GM19467 (cell line): Measurements from ENCODE around the gene GRID1.

ENCODE experiments used
- ATAC-seq: cut with Tn5 transposase; IDR thresholded peaks from one replicate; pipeline ENCODE4 v1.9.1; 2021; ENCODE audit warnings: mild to moderate bottlenecking, moderate library complexity; ENCODE audit not compliant: unreplicated experiment

GRID1 gene

GRCh38 chr10:86316274-86316835, 50.2 kb downstream of the GRID1 start:
- no peak for ATAC-seq

GRCh38 chr10:86315549-86315942, 51.0 kb downstream of the GRID1 start:
- ATAC-seq: no peak

GRCh38 chr10:86314616-86315548, 51.7 kb downstream of the GRID1 start:
- no peak for ATAC-seq

- no peak for ATAC-seq
Observed at GRCh38 chr10:86313621-86314041, 53.0 kb downstream of the GRID1 start.

GRCh38 chr10:86312701-86313270, 53.8 kb downstream of the GRID1 start:
- no peak for ATAC-seq

GRCh38 chr10:86311906-86312305, 54.7 kb downstream of the GRID1 start:
- no peak for ATAC-seq

- no peak for ATAC-seq
Observed at GRCh38 chr10:86311190-86311589, 55.4 kb downstream of the GRID1 start.

GRCh38 chr10:86310702-86311101, 55.9 kb downstream of the GRID1 start:
- ATAC-seq: no peak

- ATAC-seq: no peak
Observed at GRCh38 chr10:86310291-86310690, 56.3 kb downstream of the GRID1 start.

- ATAC-seq: no peak
Observed at GRCh38 chr10:86308056-86308455, 58.5 kb downstream of the GRID1 start.

- no peak for ATAC-seq
Observed at GRCh38 chr10:86306628-86307278, 59.8 kb downstream of the GRID1 start.

- no peak for ATAC-seq
Observed at GRCh38 chr10:86305521-86305920, 61.1 kb downstream of the GRID1 start.

- no peak for ATAC-seq
Observed at GRCh38 chr10:86304436-86304835, 62.2 kb downstream of the GRID1 start.

- ATAC-seq: no peak
Observed at GRCh38 chr10:86303626-86304025, 63.0 kb downstream of the GRID1 start.

- ATAC-seq: no peak
Observed at GRCh38 chr10:86301971-86302370, 64.6 kb downstream of the GRID1 start.

- ATAC-seq: no peak
Observed at GRCh38 chr10:86300931-86301830, 65.4 kb downstream of the GRID1 start.

- ATAC-seq: no peak
Observed at GRCh38 chr10:86300399-86300925, 66.1 kb downstream of the GRID1 start.

GRCh38 chr10:86299562-86299961, 67.0 kb downstream of the GRID1 start:
- ATAC-seq: no peak

- ATAC-seq: no peak
Observed at GRCh38 chr10:86298501-86299001, 68.0 kb downstream of the GRID1 start.

- ATAC-seq: no peak
Observed at GRCh38 chr10:86295791-86296190, 70.8 kb downstream of the GRID1 start.
